CD8-positive, alpha-beta memory T cell (primary cell): Measurements from ENCODE around the gene HORMAD1. TPM values are rescaled to one million over a fixed set of nuclear protein-coding genes. Genes with fewer than 3 reads are reported as not detected.
A peak's percentile ranks its signal among the peaks of the same experiment; 100 is the strongest.

Source experiments
- CTCF ChIA-PET: fragments of 350-600 bp; sonication (Branson Sonifier 250); formaldehyde crosslinking; loops from one replicate; lab custom pipeline; 2021; ENCODE audit warnings: antibody characterized with exemption; lab: Charles Lee
- POLR2A ChIA-PET: fragments of 350-600 bp; sonication (Branson Sonifier 250); formaldehyde crosslinking; loops from one replicate; lab custom pipeline; 2021; ENCODE audit warnings: antibody characterized with exemption; lab: Charles Lee
- DNase-seq, 5 donors: peaks; one replicate each; pipeline versions ENCODE4 v3.0.0 to v3.0.0-alpha.2; 2020 to 2022; ENCODE audit warnings: mixed read lengths in 1 of 5
- H3K27ac ChIP-seq: one replicate; pipeline ENCODE4 v1.7.0; 2013; ENCODE audit warnings: low read depth, mild to moderate bottlenecking, low read length, moderate library complexity
- H3K27me3 ChIP-seq: 2 replicates; pipeline ENCODE4 v1.7.0; 2013; ENCODE audit warnings: low read length, mild to moderate bottlenecking; ENCODE audit not compliant: insufficient read depth, poor library complexity, severe bottlenecking
- H3K36me3 ChIP-seq: 2 replicates; pipeline ENCODE4 v1.7.0; 2013; ENCODE audit warnings: mild to moderate bottlenecking, low read length, moderate library complexity; ENCODE audit not compliant: insufficient read depth
- H3K4me1 ChIP-seq: 2 replicates; pipeline ENCODE4 v1.7.0; 2013; ENCODE audit warnings: mild to moderate bottlenecking, low read length, moderate library complexity; ENCODE audit not compliant: insufficient read depth
- H3K4me3 ChIP-seq: 2 replicates; pipeline ENCODE4 v1.7.0; 2013; ENCODE audit warnings: mild to moderate bottlenecking, low read length
- H3K9me3 ChIP-seq: 2 replicates; pipeline ENCODE4 v1.7.0; 2013; ENCODE audit warnings: mild to moderate bottlenecking, low read length
- H3K27ac Mint-ChIP-seq, 8 donors: one replicate each; pipeline ENCODE4 v1.8.0; 2020 to 2021; ENCODE audit warnings: mixed read lengths in 8 of 8, mild to moderate bottlenecking in 6 of 8, inconsistent platforms in 3 of 8, moderate library complexity in 3 of 8
- H3K27me3 Mint-ChIP-seq, 2 donors: one replicate each; pipeline ENCODE4 v1.8.0; 2020 to 2021; ENCODE audit warnings: mixed read lengths in 2 of 2, mild to moderate bottlenecking in 1 of 2, moderate library complexity in 1 of 2
- H3K36me3 Mint-ChIP-seq, 3 donors: one replicate each; pipeline ENCODE4 v1.8.0; 2020 to 2021; ENCODE audit warnings: mixed read lengths in 3 of 3, inconsistent platforms in 1 of 3, mild to moderate bottlenecking in 1 of 3
- H3K4me1 Mint-ChIP-seq, 3 donors: one replicate each; pipeline ENCODE4 v1.8.0; 2020 to 2021; ENCODE audit warnings: mixed read lengths in 3 of 3, inconsistent platforms in 1 of 3, mild to moderate bottlenecking in 1 of 3
- H3K4me3 Mint-ChIP-seq, 7 donors: one replicate each; pipeline ENCODE4 v1.8.0; 2020 to 2021; ENCODE audit warnings: mixed read lengths in 7 of 7, mild to moderate bottlenecking in 6 of 7, moderate library complexity in 4 of 7, inconsistent platforms in 2 of 7
- H3K9me3 Mint-ChIP-seq, 5 donors: one replicate each; pipeline ENCODE4 v1.8.0; 2020 to 2022; ENCODE audit warnings: mixed read lengths in 5 of 5, mild to moderate bottlenecking in 3 of 5, moderate library complexity in 2 of 5, inconsistent platforms in 1 of 5
- polyA plus RNA-seq: library from polyadenylated mRNA; unstranded; fragments of 300-500 nt; fragmentation: Illumina TruSeq; gene quantifications from one replicate; pipeline ENCODE4 v1.2.3, GENCODE V29; 2021
- total RNA-seq, 2 experiments: library from RNA; stranded (reverse); gene quantifications; one replicate each; pipeline ENCODE4 v1.2.3, GENCODE V29; 2021

HORMAD1 gene
- total and polyA plus RNA-seq, 3 experiments from 2014 or later, result not detected

DNA sequence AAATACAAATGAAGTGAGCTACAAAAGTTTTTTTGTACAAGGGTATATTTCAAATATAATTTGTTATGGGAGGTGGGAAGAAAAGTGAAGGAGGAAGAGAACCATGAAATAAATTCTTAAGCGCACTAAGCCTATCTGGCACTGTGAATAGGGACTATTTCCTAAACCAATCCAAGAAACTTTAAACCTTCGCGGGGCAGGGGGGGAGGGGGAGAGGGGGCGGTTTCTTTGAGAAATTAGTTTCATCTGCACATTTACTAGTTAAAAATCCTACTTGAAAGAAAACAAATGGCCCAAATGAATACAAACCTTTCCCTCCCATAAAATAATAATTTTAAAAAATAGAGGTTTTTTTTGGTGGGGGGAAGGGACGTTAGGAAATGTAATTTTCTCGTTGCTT is 24.1 kb downstream of the HORMAD1 start:
- H3K9me3 Mint-ChIP-seq, result no peaks in the 10 kb centered on the region
- Histone ChIP-seq H3K4me1 (peaks cover 10% of the 10 kb centered on the region), H3K36me3 (no peaks in the 10 kb centered on the region), H3K9me3 (no peaks in the 10 kb centered on the region), H3K27me3 (no peaks in the 10 kb centered on the region), H3K4me3 (peak overlapping the region; percentile 83), H3K27ac (peak overlapping the region; percentile 85)
- no peak for DNase-seq
- no peaks in the 10 kb centered on the region for H3K27me3 Mint-ChIP-seq
- peaks cover 0 to 33% (median 12%) of the 10 kb centered on the region in 3 donors for H3K36me3 Mint-ChIP-seq
- H3K4me1 Mint-ChIP-seq, result peaks cover 32 to 46% (median 46%) of the 10 kb centered on the region in 3 donors
- CTCF ChIA-PET, result interaction anchor here (1.0 to 1.8 kb wide), 3 partner anchors 67 to 136 kb away, joined by 3 to 9 read pairs (median 4); partner anchors contain the start of gene ENSA
- H3K4me3 Mint-ChIP-seq, result peak overlapping the region; percentile 94 to 100 (median 98)
- POLR2A ChIA-PET, result interaction anchor here (0.9 to 2.0 kb wide), 6 partner anchors 67 to 333 kb away, joined by 3 to 12 read pairs (median 4); partner anchors contain the start of genes CTSS, ENSA, MCL1 and RPRD2
- peak overlapping the region; percentile 84 to 99 (median 96) for H3K27ac Mint-ChIP-seq

DNA sequence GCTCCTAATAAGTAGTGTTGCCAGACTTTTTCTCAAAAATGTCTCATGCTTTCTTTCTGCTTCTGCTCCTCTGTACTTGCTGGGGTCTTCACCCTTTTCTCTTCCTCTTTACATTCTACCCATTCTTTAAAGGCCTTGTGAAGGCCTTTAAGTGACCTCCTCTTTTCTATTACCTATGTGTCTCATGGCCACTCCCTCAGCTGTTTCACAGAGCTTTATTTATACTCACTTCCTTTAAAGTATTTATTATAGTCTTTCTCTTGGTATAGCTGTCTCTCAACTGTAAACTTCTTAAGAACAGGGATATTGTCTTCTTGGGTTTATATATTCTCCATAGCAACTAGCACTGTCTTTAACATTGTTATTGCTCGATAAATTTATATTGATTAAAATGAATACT is 24.5 kb downstream of the HORMAD1 start:
- no peak overlapping the region for H3K4me3 ChIP-seq
- ChIA-PET POLR2A (interaction anchor here (1.4 to 2.0 kb wide), 2 partner anchors 116 to 332 kb away, joined by 5 to 12 read pairs; partner anchors contain the start of genes MCL1 and RPRD2), CTCF (no interaction called here)
- no peaks in the 10 kb centered on the region for H3K36me3 ChIP-seq
- H3K4me1 ChIP-seq, result peaks cover 10% of the 10 kb centered on the region
- no peaks in the 10 kb centered on the region for H3K9me3 Mint-ChIP-seq
- peak in 1 of 5 donors; percentile 9 for DNase-seq
- no peaks in the 10 kb centered on the region for H3K27me3 ChIP-seq
- H3K27me3 Mint-ChIP-seq, result no peaks in the 10 kb centered on the region
- H3K4me1 Mint-ChIP-seq, result peaks cover 34 to 50% (median 49%) of the 10 kb centered on the region in 3 donors
- peaks cover 0 to 36% (median 15%) of the 10 kb centered on the region in 3 donors for H3K36me3 Mint-ChIP-seq
- peak overlapping the region; percentile 24 for H3K27ac ChIP-seq
- H3K4me3 Mint-ChIP-seq, result peak overlapping the region; percentile 94 to 100 (median 98)
- no peaks in the 10 kb centered on the region for H3K9me3 ChIP-seq
- H3K27ac Mint-ChIP-seq, result peak overlapping the region; percentile 56 to 97 (median 84)

DNA sequence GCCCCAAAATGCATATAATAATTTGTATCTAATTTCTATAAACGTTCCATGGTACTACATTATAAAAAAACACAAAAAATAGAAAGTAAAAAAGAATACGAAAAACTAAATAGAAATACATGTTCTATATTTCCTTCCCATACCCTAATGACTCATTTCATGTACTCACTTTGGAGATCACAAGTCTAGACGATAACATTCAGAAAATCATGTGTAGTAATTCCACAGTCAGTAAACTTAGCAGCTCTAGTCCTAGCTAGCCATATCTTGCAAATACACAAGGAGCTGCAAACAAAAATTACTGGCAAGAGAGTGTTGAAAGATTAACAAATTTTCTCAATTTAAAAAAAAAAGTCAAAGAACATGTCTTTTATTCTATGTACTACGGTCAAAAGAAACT is 25.1 kb downstream of the HORMAD1 start:
- Mint-ChIP-seq H3K4me1 (peaks cover 35 to 53% (median 52%) of the 10 kb centered on the region in 3 donors), H3K27ac (peak overlapping the region in 3 of 8 donors; percentile 0 to 71 (median 70)), H3K36me3 (peaks cover 0 to 39% (median 17%) of the 10 kb centered on the region in 3 donors), H3K4me3 (peak overlapping the region in 6 of 7 donors; percentile 5 to 60 (median 39)), H3K27me3 (no peaks in the 10 kb centered on the region), H3K9me3 (no peaks in the 10 kb centered on the region)
- Histone ChIP-seq H3K36me3 (no peaks in the 10 kb centered on the region), H3K9me3 (no peaks in the 10 kb centered on the region), H3K27ac (no peak overlapping the region), H3K27me3 (no peaks in the 10 kb centered on the region), H3K4me3 (no peak overlapping the region), H3K4me1 (peaks cover 10% of the 10 kb centered on the region)
- no peak for DNase-seq
- POLR2A ChIA-PET, result no interaction called here
- CTCF ChIA-PET, result no interaction called here

DNA sequence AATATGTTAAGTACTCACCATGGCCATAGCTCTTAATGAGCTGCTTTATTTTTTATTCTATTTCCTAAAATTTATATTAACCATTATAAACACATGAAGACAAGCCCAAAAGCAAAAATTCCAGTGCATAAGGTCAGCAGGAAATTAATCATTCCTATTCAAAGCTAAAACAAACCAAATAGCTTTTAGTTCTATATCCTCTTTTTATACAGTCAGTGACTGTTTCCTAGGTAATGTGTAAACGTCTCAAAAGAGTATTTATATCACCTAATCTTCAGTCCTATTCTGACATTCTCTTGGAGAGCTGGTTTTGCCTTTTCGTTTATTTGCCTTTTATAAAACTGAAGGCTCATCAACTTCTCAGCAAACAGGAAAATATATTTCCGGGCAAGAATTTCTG is 28.0 kb downstream of the HORMAD1 start:
- POLR2A ChIA-PET, result no interaction called here
- peaks cover 0 to 58% (median 21%) of the 10 kb centered on the region in 3 donors for H3K36me3 Mint-ChIP-seq

DNA sequence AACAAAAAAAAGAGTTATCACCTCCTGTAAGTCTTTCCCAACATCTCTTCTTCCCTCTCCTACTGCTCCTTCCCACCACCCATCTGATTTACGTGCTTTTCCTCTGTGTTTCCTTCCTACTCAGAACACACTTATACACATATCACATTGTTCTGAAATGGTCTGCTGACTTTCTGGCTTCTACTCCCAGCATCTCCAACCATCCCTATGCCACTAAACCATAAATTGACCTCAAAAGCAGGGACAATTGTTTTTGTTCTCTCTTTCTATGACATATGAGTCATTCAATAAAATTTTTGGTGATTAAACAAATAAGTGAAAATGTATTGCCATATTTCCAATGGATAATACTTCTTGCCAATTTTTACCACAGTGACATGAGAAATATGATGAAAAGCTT is 31.9 kb downstream of the HORMAD1 start:
- Mint-ChIP-seq H3K4me3 (no peak overlapping the region), H3K9me3 (no peaks in the 10 kb centered on the region), H3K36me3 (peaks cover 0 to 47% (median 18%) of the 10 kb centered on the region in 3 donors), H3K4me1 (peaks cover 24 to 41% (median 35%) of the 10 kb centered on the region in 3 donors), H3K27ac (peak overlapping the region in 5 of 8 donors; percentile 15 to 71 (median 39)), H3K27me3 (no peaks in the 10 kb centered on the region)
- Histone ChIP-seq H3K4me1 (peaks cover 7% of the 10 kb centered on the region), H3K27me3 (no peaks in the 10 kb centered on the region), H3K9me3 (no peaks in the 10 kb centered on the region), H3K36me3 (no peaks in the 10 kb centered on the region), H3K4me3 (no peak overlapping the region), H3K27ac (no peak overlapping the region)
- ChIA-PET POLR2A (interaction anchor here (0.5 kb wide), 1 partner anchor 77 kb away, joined by 6 read pairs; no protein-coding TSS in a partner anchor), CTCF (no interaction called here)
- DNase-seq, result no peak

More for the DNA sequence above, 28.0 kb downstream of the HORMAD1 start:
- Mint-ChIP-seq H3K9me3 (no peaks in the 10 kb centered on the region), H3K27me3 (no peaks in the 10 kb centered on the region), H3K27ac (no peak overlapping the region), H3K4me1 (peaks cover 41 to 58% (median 56%) of the 10 kb centered on the region in 3 donors), H3K4me3 (no peak overlapping the region)
- H3K9me3 ChIP-seq, result no peaks in the 10 kb centered on the region
- no peak overlapping the region for H3K27ac ChIP-seq
- H3K4me3 ChIP-seq, result no peak overlapping the region
- CTCF ChIA-PET, result interaction anchor here (1.2 kb wide), 2 partner anchors 132 to 133 kb away, joined by 3 to 4 read pairs; no protein-coding TSS in a partner anchor
- H3K4me1 ChIP-seq, result peaks cover 2% of the 10 kb centered on the region
- DNase-seq, result no peak
- no peaks in the 10 kb centered on the region for H3K27me3 ChIP-seq
- H3K36me3 ChIP-seq, result no peaks in the 10 kb centered on the region

DNA sequence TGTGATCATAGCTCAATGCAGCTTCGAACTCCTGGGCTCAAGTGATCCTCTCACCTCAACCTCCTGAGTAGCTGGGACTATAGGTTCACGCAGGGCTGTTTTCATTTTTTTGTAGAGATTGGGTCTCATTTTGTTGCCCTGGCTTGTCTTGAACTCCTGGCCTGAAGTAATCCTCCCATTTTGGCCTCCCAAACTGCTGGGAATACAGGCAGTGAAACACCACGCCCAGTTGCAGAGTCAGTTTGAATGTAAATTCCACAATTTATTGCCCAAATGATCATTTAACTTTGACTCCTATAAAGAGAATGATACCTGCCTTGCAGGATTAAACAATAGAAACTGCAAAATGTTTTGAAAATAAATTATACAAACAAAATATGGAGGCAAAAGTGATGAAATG is 34.4 kb downstream of the HORMAD1 start:
- H3K27ac ChIP-seq, result no peak overlapping the region
- Mint-ChIP-seq H3K36me3 (peaks cover 0 to 42% (median 8%) of the 10 kb centered on the region in 3 donors), H3K27ac (peak overlapping the region in 2 of 8 donors; percentile 27 to 88), H3K4me1 (peaks cover 26 to 34% (median 29%) of the 10 kb centered on the region in 3 donors), H3K27me3 (no peaks in the 10 kb centered on the region), H3K9me3 (no peaks in the 10 kb centered on the region), H3K4me3 (no peak overlapping the region)
- no peak overlapping the region for H3K4me3 ChIP-seq
- H3K27me3 ChIP-seq, result no peaks in the 10 kb centered on the region
- CTCF ChIA-PET, result no interaction called here
- H3K36me3 ChIP-seq, result no peaks in the 10 kb centered on the region
- POLR2A ChIA-PET, result interaction anchor here (0.7 kb wide), 1 partner anchor 47 kb away, joined by 4 read pairs; no protein-coding TSS in a partner anchor
- H3K4me1 ChIP-seq, result peaks cover 8% of the 10 kb centered on the region
- no peak for DNase-seq
- no peaks in the 10 kb centered on the region for H3K9me3 ChIP-seq

DNA sequence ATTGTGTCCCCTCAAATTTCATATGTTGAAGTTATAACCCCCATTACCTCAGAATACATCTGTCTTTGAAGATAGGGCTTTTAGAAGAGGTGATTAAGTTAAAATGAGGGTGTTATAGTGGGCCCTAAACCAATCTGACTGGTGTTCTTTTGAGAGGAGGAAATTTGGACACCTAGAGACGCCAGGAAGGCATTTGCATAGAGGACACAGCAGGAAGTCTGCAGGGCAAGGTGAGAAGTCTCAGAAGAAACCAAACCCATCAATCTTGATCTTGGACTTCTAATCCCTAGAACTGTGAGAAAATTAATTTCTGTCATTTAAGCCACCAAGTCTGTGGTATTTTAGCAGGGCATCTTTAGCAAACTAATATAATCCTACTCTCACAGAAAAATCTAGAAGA is 36.8 kb downstream of the HORMAD1 start:
- H3K27me3 Mint-ChIP-seq, result no peaks in the 10 kb centered on the region
- peaks cover 0 to 41% (median 11%) of the 10 kb centered on the region in 3 donors for H3K36me3 Mint-ChIP-seq
- no peaks in the 10 kb centered on the region for H3K27me3 ChIP-seq
- no peak overlapping the region for H3K27ac ChIP-seq
- CTCF ChIA-PET, result interaction anchor here (1.0 to 1.5 kb wide), 4 partner anchors 23 to 239 kb away, joined by 3 to 8 read pairs (median 5); no protein-coding TSS in a partner anchor
- H3K4me3 Mint-ChIP-seq, result peak overlapping the region in 4 of 7 donors; percentile 10 to 54 (median 35)
- H3K9me3 Mint-ChIP-seq, result no peaks in the 10 kb centered on the region
- POLR2A ChIA-PET, result no interaction called here
- H3K4me3 ChIP-seq, result no peak overlapping the region
- peak in 1 of 5 donors; percentile 5 for DNase-seq
- peak overlapping the region; percentile 43 to 96 (median 81) for H3K27ac Mint-ChIP-seq
- peaks cover 22 to 32% (median 30%) of the 10 kb centered on the region in 3 donors for H3K4me1 Mint-ChIP-seq
- H3K4me1 ChIP-seq, result peaks cover 8% of the 10 kb centered on the region
- H3K36me3 ChIP-seq, result no peaks in the 10 kb centered on the region
- no peaks in the 10 kb centered on the region for H3K9me3 ChIP-seq

DNA sequence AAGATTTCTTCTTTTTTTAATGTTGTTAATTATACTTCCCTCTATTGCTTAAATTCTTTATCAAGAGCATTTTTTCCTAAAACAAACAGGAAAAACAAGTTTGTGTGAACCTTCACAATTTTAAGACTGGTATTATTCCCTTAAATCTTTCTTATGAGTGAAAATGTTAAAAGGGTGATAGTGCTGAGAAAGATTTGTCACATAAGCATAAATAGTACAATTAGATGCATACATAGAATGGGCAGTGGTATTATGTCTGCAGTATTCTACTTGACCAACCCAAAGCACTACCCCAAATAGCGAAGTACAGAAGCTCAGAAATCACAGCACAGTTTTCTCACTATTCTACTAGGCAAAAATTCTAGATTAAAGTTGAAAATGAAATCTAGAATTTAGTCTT is 41.7 kb downstream of the HORMAD1 start:
- no peak overlapping the region for H3K27ac Mint-ChIP-seq
- no peaks in the 10 kb centered on the region for H3K27me3 ChIP-seq
- peaks cover 0 to 40% (median 11%) of the 10 kb centered on the region in 3 donors for H3K36me3 Mint-ChIP-seq
- ChIA-PET CTCF (no interaction called here), POLR2A (no interaction called here)
- no peaks in the 10 kb centered on the region for H3K9me3 Mint-ChIP-seq
- H3K4me3 Mint-ChIP-seq, result no peak overlapping the region
- no peaks in the 10 kb centered on the region for H3K27me3 Mint-ChIP-seq
- no peak for DNase-seq
- H3K36me3 ChIP-seq, result no peaks in the 10 kb centered on the region
- no peak overlapping the region for H3K27ac ChIP-seq
- H3K4me3 ChIP-seq, result no peak overlapping the region
- H3K9me3 ChIP-seq, result no peaks in the 10 kb centered on the region
- peaks cover 15 to 23% (median 18%) of the 10 kb centered on the region in 3 donors for H3K4me1 Mint-ChIP-seq
- H3K4me1 ChIP-seq, result peaks cover 4% of the 10 kb centered on the region
